Measurements from ENCODE around the gene TEX10. TPM values are rescaled to one million over a fixed set of nuclear protein-coding genes. Genes with fewer than 3 reads are reported as not detected.

Gene TEX10
- total RNA-seq, 4 donors from 2014 or later, result 15.5 to 23.9 (median 21.6) TPM

DNA sequence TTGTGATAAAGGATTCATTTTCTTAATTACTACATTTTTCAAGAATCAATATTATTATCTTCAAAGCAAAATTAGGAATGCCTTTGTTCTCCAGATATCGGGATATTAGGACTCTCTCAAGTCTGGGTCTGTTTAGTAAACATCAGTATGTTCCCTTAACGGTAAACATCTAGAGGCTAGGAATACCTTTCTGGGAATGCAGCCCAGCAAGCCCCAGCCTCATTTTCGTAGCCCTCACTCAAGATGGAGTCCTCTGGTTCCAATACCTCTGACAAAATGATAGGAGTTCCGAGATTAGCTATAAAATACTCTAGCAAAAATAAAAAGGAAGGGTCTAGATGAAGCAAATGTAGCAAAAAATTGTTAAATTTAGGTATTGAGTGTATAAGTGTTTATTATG, 84.5 kb downstream of the TEX10 start:
- no peak overlapping the region for H3K4me3 ChIP-seq (ENCODE audit: low read depth, poor library complexity, severe bottlenecking)
- intact Hi-C loops (cut with DNase I; ENCODE audit: low total_unique reads), result no loop called here
- no peak for DNase-seq (ENCODE audit: low spot score in 2 of 2)
- TF ChIP-seq, protein P1, sequence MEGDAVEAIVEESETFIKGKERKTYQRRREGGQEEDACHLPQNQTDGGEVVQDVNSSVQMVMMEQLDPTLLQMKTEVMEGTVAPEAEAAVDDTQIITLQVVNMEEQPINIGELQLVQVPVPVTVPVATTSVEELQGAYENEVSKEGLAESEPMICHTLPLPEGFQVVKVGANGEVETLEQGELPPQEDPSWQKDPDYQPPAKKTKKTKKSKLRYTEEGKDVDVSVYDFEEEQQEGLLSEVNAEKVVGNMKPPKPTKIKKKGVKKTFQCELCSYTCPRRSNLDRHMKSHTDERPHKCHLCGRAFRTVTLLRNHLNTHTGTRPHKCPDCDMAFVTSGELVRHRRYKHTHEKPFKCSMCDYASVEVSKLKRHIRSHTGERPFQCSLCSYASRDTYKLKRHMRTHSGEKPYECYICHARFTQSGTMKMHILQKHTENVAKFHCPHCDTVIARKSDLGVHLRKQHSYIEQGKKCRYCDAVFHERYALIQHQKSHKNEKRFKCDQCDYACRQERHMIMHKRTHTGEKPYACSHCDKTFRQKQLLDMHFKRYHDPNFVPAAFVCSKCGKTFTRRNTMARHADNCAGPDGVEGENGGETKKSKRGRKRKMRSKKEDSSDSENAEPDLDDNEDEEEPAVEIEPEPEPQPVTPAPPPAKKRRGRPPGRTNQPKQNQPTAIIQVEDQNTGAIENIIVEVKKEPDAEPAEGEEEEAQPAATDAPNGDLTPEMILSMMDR (IDR thresholded peaks at IDR 0.05), result no peak
- TF ChIP-seq POLR2A (IDR thresholded peaks at IDR 0.05), result no peak
- WGBS, 2 donors, result 85 to 92% methylated on average over 4 of the region's 4 CpGs

DNA sequence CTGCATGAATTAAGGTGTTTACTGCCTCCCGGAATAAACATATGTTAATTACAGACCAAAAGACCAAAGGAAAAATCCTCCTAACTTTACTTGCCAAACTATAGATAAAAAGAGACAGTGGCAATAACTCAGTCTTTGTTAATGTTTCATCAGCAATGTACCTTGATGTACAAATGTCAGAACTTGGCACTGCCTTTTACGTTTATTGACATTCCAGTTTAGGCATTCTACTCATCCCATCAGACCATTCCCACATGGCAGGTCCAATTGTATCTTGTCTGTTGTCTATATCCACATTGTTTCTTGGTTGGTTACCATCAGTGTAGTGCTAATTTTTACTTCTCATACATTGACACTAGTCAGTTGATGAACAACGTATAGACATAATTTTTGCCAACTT, 85.5 kb downstream of the TEX10 start:
- no peak for DNase-seq (ENCODE audit: low spot score in 2 of 2)
- TF ChIP-seq POLR2A (IDR thresholded peaks at IDR 0.05), result no peak
- TF ChIP-seq, protein P1 (IDR thresholded peaks at IDR 0.05), result no peak
- WGBS, 2 donors, result 93 to 97% methylated on average over 3 of the region's 3 CpGs
- intact Hi-C loops (cut with DNase I; ENCODE audit: low total_unique reads), result no loop called here
- H3K4me3 ChIP-seq (ENCODE audit: low read depth, poor library complexity, severe bottlenecking), result no peak overlapping the region

Other genes with a start within 250 kb of the TEX10 start
- gene MSANTD3, start 74.2 kb upstream of the TEX10 start, total RNA-seq, result 10 to 100 TPM; 12.1 to 18.8 (median 17.2) TPM
- not detected for gene TMEFF1, start 120.2 kb upstream of the TEX10 start, total RNA-seq
- under 1 TPM in 2 of 4 donors, not detected in 2; 0.29 to 0.34 TPM for gene CAVIN4, start 225.1 kb upstream of the TEX10 start, total RNA-seq

All from lower leg skin (tissue), 4 donors.